AML-193 (cell line): ENCODE results near the gene EPOP.

Experiments
- DNase-seq, 2 experiments: peaks; one replicate each; lab custom pipeline; 2025; lab: John Stamatoyannopoulos, UW

Gene EPOP

GRCh38 chr17:38674749-38675615 lies at the start of gene EPOP:
TSS of gene EPOP (minus strand) at chr17:38674957. CDS start at chr17:38674495, 462 bp downstream.
- DNase-seq = peak; percentile 76

- DNase-seq = no peak
These were observed 47.0 kb upstream of the EPOP start for GRCh38 chr17:38721802-38722201.

GRCh38 chr17:38720941-38721340 lies 46.2 kb upstream of the EPOP start:
- DNase-seq = no peak

- DNase-seq = no peak
These were observed 45.3 kb upstream of the EPOP start for GRCh38 chr17:38719943-38720641.

- no peak for DNase-seq
These were observed 44.7 kb upstream of the EPOP start for GRCh38 chr17:38719289-38719942.

GRCh38 chr17:38717139-38717745 lies 42.5 kb upstream of the EPOP start:
- DNase-seq = no peak

GRCh38 chr17:38716368-38717005 lies 41.7 kb upstream of the EPOP start:
- DNase-seq = no peak

- no peak for DNase-seq
These were observed 40.6 kb upstream of the EPOP start for GRCh38 chr17:38715216-38715943.

GRCh38 chr17:38713456-38714075 lies 38.8 kb upstream of the EPOP start:
- no peak for DNase-seq

GRCh38 chr17:38712593-38712992 lies 37.8 kb upstream of the EPOP start:
- DNase-seq = no peak

GRCh38 chr17:38711792-38712571 lies 37.2 kb upstream of the EPOP start:
- no peak for DNase-seq

GRCh38 chr17:38710985-38711384 lies 36.2 kb upstream of the EPOP start:
- DNase-seq = no peak

GRCh38 chr17:38710604-38710962 lies 35.8 kb upstream of the EPOP start:
- DNase-seq = no peak

GRCh38 chr17:38709864-38710603 lies 35.3 kb upstream of the EPOP start:
- DNase-seq = no peak

- no peak for DNase-seq
These were observed 34.5 kb upstream of the EPOP start for GRCh38 chr17:38709104-38709820.

GRCh38 chr17:38707678-38708351 lies 33.1 kb upstream of the EPOP start:
- DNase-seq = no peak

- DNase-seq = no peak
These were observed 31.9 kb upstream of the EPOP start for GRCh38 chr17:38706505-38707216.
